HL-60 (cell line): ENCODE data around the gene OR5AN1.

ENCODE experiments used
- CTCF ChIP-seq: IDR thresholded peaks from one replicate; pipeline ENCODE4 v1.5.1; 2011; ENCODE audit warnings: low read length, control low read depth, inconsistent platforms; ENCODE audit not compliant: insufficient read depth
- POLR2AphosphoS5 ChIP-seq: IDR thresholded peaks from 2 replicates; pipeline ENCODE4 v1.6.1; 2012; ENCODE audit warnings: low read depth
- REST ChIP-seq: IDR thresholded peaks from 2 replicates; pipeline ENCODE4 v1.6.1; 2012; ENCODE audit warnings: low read depth; ENCODE audit not compliant: insufficient replicate concordance
- SPI1 ChIP-seq: IDR thresholded peaks from 2 replicates; pipeline ENCODE4 v1.6.1; 2012; ENCODE audit warnings: low read depth, mild to moderate bottlenecking, borderline replicate concordance

DNA sequence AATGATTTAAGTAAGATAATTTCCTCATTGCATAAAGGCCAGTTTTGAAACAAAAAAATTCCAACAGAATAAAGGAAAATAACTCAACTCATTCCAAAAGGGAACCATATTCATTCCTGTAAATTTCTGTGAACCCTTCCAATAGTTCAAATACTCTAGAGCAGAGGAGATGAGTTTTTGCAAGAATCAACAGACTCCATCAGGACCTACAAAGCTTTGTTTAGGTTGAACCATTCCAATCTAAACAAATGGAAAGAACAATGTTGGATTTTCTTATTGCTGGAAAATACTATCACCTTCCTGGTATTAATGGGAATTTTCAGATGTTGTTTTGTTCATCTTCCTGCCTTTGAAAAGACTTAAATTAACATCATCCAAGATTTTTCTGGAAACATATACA, 21.8 kb upstream of the OR5AN1 start:
- TF ChIP-seq CTCF (no peak), REST (no peak), POLR2AphosphoS5 (no peak), SPI1 (no peak)
